Activated T-helper 1 cell treated with anti-CD3 and anti-CD28 coated beads, Interleukin-12 subunit alpha, Interleukin-12 subunit beta, Interleukin-2, Interleukin-4 antibody, amounts not matched to agents 30 ng/mL and 10 ng/mL and 1 ng/mL, durations not matched to agents 14 hours and 24 hours and 36 hours (primary cell): Measurements from ENCODE around the gene BABAM2. TPM values are rescaled to one million over a fixed set of nuclear protein-coding genes. Genes with fewer than 3 reads are reported as not detected.

ENCODE experiments used
- DNase-seq: peaks from one replicate; pipeline ENCODE4 v3.0.0; 2021; ENCODE audit warnings: low spot score
- H3K27ac Mint-ChIP-seq: one replicate; pipeline ENCODE4 v1.8.0; 2021; ENCODE audit warnings: mild to moderate bottlenecking, mixed read lengths
- H3K27me3 Mint-ChIP-seq: one replicate; pipeline ENCODE4 v1.8.0; 2022; ENCODE audit warnings: mild to moderate bottlenecking, moderate library complexity, mixed read lengths; ENCODE audit not compliant: insufficient read depth
- H3K36me3 Mint-ChIP-seq: one replicate; pipeline ENCODE4 v1.8.0; 2021; ENCODE audit warnings: low read depth, mixed read lengths
- H3K4me1 Mint-ChIP-seq: one replicate; pipeline ENCODE4 v1.8.0; 2021; ENCODE audit warnings: low read depth, mixed read lengths
- H3K4me3 Mint-ChIP-seq: one replicate; pipeline ENCODE4 v1.8.0; 2021; ENCODE audit warnings: mild to moderate bottlenecking, moderate library complexity, mixed read lengths
- H3K9me3 Mint-ChIP-seq: one replicate; pipeline ENCODE4 v1.8.0; 2021; ENCODE audit warnings: mixed read lengths
- intact Hi-C: fragments of 100-400 bp; cut with micrococcal nuclease; formaldehyde crosslinking; loops from one replicate; pipeline ENCODE4 v1.15.1; 2024
- total RNA-seq: library from RNA; stranded (reverse); gene quantifications from 2 replicates; pipeline ENCODE4 v1.2.3, GENCODE V29; 2022

The BABAM2 gene
- total RNA-seq = 46.3 and 46.6 TPM in 2 replicates

DNA sequence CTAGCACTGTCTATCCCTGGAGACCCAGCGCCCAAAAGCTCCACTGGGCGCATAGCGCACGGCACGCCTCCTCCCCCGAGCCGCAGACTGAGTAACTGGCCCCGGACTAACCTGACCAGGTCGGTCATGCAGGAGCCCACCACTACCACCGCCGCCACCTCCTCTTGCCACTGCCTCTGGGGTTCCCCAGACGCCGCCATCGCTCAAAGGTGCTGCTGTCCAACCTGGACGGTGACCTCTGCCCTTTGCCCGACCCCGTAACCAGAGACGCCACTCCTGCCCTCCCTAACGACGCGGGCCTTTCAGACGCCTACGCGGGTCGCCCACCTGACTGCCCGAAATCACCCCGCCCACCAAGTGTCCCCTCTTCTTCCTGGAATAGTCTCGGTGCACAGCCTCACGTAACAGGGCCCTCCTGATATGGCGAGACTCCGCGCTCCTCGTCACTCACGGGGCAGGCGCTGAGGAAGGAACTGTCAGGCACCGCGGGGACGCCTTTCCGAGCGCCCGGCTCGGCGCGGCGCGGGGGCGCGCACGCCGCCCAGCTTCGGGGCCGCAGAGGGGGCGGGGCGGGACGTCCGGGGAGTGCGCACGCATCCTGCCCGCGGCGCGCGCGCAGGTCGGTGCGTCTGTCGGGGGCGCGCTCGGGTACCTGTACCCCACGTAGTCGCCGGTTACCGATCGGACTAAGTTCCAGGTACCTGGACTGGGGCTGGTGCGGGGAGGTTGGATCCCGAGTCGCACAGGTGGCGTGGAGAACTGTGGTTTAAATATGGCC is at the start of gene BABAM2, which contains the start of gene RBKS:
BABAM2 (plus strand) TSS at position 584 of the 778 bp plus-strand sequence. CDS start 3,828 bp downstream, outside the sequence.
RBKS (minus strand) TSS at position 242 of the 778 bp plus-strand sequence; CDS start at position 200, 42 bp downstream.
- Mint-ChIP-seq H3K27me3 (no peaks in the 10 kb centered on the region), H3K9me3 (no peaks in the 10 kb centered on the region), H3K4me1 (peaks cover 62% of the 10 kb centered on the region), H3K4me3 (peak within 1 kb of the TSS; percentile 93), H3K27ac (peak within 1 kb of the TSS; percentile 99), H3K36me3 (peaks cover 21% of the 10 kb centered on the region)
- intact Hi-C loops = loop anchor here (1.0 to 5.0 kb wide), 7 partner anchors 12 to 500 kb away; partner anchors contain the start of gene MRPL33
- peak; percentile 88 for DNase-seq

DNA sequence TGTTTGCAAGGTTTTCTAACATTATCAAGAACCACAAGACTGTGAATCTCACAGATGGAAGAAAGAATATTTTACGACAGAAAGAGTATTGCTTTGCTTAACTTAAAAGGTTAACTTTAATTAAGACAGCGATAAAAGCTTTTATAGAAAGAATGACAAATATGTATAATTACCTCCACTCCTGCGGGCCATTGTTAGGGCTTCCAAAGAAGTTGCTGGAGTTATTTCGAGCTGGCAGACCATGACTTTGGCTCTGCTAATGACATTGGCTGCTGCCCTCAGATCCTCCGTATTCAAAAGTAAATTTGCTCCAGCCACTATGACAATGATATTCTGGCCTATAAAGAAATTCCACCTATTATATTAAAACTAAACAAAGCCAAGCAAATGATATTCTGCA is 47.6 kb upstream of the BABAM2 start:
- no peaks in the 10 kb centered on the region for H3K4me1 Mint-ChIP-seq
- no peak for DNase-seq
- intact Hi-C loops = no loop called here
- H3K27me3 Mint-ChIP-seq = peaks cover 2% of the 10 kb centered on the region
- no peaks in the 10 kb centered on the region for H3K9me3 Mint-ChIP-seq
- no peak overlapping the region for H3K4me3 Mint-ChIP-seq
- H3K36me3 Mint-ChIP-seq = no peaks in the 10 kb centered on the region
- no peak overlapping the region for H3K27ac Mint-ChIP-seq

DNA sequence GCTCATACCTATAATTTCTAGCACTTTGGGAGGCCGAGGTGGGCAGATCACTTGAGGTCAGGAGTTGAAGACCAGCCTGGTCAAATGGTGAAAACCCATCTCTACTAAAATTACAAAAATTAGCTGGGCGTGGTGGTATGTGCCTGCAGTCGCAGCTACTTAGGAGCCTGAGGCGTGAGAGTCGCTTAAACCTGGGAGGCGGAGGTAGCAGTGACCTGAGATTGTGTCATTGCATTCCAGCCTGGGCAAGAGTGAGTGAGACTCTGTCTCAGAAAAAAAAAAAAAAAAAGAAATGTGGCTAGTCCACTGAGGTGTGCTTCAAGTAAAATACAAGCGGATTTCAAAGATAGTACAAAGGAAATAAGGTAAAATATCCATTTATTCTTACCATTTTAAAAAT is 46.5 kb upstream of the BABAM2 start:
- H3K4me3 Mint-ChIP-seq = no peak overlapping the region
- intact Hi-C loops = no loop called here
- H3K9me3 Mint-ChIP-seq = no peaks in the 10 kb centered on the region
- H3K27ac Mint-ChIP-seq = no peak overlapping the region
- H3K27me3 Mint-ChIP-seq = peaks cover 2% of the 10 kb centered on the region
- H3K4me1 Mint-ChIP-seq = no peaks in the 10 kb centered on the region
- H3K36me3 Mint-ChIP-seq = no peaks in the 10 kb centered on the region
- no peak for DNase-seq

DNA sequence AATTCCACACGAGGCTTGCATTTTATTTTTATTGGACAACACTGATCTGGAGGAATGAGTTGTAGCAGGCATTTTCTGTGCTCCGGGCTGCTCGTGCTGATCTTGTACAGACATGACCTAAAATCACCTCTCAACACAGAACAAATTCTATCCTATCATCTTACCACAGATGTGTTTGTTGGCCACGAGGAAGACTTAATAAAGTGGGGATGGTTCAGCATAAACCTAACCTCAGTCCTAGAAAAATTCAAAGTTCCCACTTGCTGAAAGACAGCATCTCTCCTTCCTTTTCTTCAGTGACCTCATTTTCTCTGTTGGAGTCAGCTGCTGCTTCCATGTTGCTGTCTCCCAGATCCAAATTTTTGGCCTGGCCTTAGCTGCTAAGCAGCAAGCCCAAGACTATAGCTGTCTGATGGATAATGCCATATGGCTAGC is 45.7 kb upstream of the BABAM2 start:
- Mint-ChIP-seq H3K27me3 (peaks cover 2% of the 10 kb centered on the region), H3K27ac (no peak overlapping the region), H3K36me3 (peaks cover under 1% of the 10 kb centered on the region), H3K4me1 (no peaks in the 10 kb centered on the region), H3K9me3 (no peaks in the 10 kb centered on the region), H3K4me3 (no peak overlapping the region)
- intact Hi-C loops = no loop called here
- no peak for DNase-seq

DNA sequence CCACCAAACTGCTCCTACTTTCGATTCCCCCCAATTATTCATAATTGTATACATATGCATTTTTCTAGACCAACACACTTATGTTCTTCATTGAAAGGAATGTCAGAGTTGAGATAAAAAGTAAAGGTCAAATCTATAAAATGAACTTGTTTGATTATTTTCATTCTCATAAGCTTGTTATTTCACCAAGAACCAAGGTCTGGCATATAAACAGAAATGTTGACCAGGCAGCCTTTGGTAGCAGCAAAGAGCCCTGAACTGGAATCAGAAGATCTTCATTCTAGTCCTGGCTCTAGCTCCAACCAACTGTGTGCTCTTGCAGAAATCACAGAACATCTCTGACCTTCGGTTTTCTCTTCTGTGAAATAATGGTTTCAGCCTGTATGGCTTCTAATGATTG is 43.2 kb upstream of the BABAM2 start:
- H3K27ac Mint-ChIP-seq = no peak overlapping the region

DNA sequence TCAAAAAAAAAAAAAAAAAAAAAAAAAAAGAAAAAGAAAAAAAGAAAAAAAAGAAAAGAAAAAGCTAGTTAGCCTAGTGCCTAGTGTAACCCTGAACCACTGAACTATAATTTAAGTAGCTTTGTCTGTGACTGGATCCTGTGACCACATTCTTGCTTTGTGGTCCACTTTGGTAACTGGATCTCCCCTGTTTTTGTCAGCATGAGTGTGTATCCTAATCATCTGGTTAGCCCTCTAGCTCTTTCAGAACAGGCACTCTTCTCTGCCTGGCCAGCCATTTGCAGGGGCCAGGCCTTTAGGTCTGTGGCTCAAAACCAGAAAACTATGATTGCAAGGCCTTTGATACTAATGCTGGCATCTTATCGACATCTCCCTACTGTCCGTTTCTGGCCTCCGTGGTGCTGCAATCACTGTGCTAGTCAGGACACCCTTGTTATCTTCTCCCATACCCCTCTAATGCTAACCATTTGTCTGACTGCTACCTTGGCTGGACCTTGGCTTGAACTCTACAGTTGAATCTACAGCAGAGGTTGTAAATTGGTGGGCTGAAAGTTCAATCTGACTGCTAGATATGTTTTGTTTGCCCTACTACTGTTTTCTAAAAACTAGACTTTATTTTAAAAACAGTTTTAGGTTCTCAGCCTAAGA is 40.8 kb upstream of the BABAM2 start:
- Mint-ChIP-seq H3K4me3 (no peak overlapping the region), H3K9me3 (no peaks in the 10 kb centered on the region), H3K27ac (no peak overlapping the region), H3K27me3 (no peaks in the 10 kb centered on the region), H3K4me1 (no peaks in the 10 kb centered on the region), H3K36me3 (peaks cover 1% of the 10 kb centered on the region)
- no peak for DNase-seq
- intact Hi-C loops = no loop called here

More for the DNA sequence above, 43.2 kb upstream of the BABAM2 start:
- Mint-ChIP-seq H3K9me3 (no peaks in the 10 kb centered on the region), H3K27me3 (peaks cover 2% of the 10 kb centered on the region), H3K4me1 (no peaks in the 10 kb centered on the region), H3K4me3 (no peak overlapping the region), H3K36me3 (peaks cover 1% of the 10 kb centered on the region)
- intact Hi-C loops = no loop called here
- DNase-seq = no peak

DNA sequence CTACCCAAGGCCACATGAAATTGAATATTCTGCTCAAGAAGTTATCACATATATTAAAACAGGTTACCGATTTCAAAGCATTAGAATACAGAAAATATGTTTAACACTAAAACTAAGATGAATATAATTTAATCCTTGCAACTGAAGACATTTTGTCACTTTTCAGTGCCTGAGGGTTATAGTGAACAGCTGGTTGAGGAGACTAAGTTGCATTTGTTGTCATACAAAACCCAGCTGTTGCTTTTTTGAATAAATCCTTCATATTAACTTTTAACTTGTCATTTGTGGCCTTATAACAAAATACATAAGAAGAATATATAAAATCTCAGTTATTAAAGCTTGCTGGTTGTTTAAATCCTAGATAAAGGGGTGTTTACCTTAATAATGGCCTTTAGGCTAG is 37.8 kb upstream of the BABAM2 start:
- intact Hi-C loops = no loop called here

DNA sequence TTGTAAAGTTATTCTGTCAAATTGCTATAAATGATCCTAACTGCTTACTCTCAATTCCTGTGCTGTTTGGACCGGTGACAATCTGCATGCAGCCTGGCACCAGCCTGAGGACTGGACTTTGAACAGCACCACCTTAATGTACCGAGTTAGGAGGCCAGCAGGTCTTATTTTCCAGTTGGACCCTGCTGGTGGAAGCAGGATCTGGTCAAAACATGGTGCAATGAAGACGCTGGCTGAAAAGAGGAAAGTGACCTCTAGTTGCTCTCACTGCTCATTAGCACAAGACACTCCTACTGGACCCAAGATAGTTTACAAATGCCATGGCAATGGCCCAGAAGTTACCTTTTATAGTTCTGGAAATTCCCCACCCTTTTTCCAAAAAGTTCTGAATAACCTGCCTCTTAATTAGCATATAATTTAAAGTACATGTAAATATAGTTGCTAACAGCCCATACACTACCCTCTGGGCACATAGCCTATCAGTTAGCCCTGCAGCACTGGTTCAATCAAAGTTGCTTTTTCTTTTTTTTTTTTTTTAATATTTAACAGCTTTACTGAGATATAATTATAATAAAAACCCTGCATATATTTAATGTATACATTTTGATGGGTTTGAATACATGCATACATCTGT is 36.2 kb upstream of the BABAM2 start:
- Mint-ChIP-seq H3K9me3 (peaks cover 9% of the 10 kb centered on the region), H3K4me1 (peaks cover 15% of the 10 kb centered on the region), H3K27me3 (no peaks in the 10 kb centered on the region), H3K36me3 (peaks cover 3% of the 10 kb centered on the region), H3K4me3 (no peak overlapping the region), H3K27ac (no peak overlapping the region)
- intact Hi-C loops = no loop called here
- DNase-seq = no peak

More for the DNA sequence above, 37.8 kb upstream of the BABAM2 start:
- Mint-ChIP-seq H3K4me3 (no peak overlapping the region), H3K36me3 (peaks cover 3% of the 10 kb centered on the region), H3K4me1 (peaks cover 12% of the 10 kb centered on the region), H3K27me3 (no peaks in the 10 kb centered on the region), H3K9me3 (peaks cover 6% of the 10 kb centered on the region), H3K27ac (no peak overlapping the region)
- DNase-seq = no peak

DNA sequence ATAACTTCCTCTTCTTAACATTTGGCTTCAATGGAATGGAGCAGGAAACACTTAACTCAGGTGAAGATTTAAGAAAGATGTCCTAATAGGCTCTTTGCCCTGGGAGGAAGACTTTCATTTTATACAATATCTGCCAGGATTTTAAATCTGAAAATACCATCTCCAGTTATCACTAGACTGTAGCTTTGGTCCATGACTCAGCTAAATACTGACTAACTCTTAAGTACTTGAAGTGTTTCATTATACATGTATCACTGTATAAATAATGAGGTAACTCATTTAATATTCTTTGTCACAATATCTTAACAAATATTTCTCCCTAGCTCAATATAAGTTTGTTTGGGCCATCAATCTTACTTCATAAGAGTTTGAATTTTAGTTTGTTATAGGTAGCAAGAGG is 35.1 kb upstream of the BABAM2 start:
- no peak for DNase-seq
- Mint-ChIP-seq H3K9me3 (peaks cover 9% of the 10 kb centered on the region), H3K4me1 (peaks cover 22% of the 10 kb centered on the region), H3K27ac (no peak overlapping the region), H3K4me3 (no peak overlapping the region), H3K36me3 (peaks cover 2% of the 10 kb centered on the region), H3K27me3 (no peaks in the 10 kb centered on the region)
- intact Hi-C loops = loop anchor here (5.0 kb wide), 1 partner anchor 37 kb away; the partner anchor contains the start of genes BABAM2 and RBKS

DNA sequence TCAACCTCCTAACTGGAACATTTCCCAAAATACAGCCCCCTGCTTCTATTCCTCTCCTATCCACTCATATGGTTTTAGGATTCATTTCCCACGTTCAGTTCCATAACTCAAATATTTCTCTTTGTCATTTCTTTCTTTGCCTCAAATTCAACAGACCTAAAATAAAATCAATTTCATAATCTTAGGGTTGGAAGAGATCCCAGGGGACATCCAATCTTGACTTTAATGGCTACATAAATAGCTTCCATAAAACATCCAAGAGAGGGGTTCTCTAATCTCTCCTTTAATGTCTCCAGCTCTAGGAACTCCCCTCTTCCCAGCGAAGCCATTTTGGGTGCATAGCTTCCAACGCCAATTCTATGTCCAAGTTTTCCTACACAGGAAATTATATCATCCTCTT is 34.1 kb upstream of the BABAM2 start:
- no peak overlapping the region for H3K27ac Mint-ChIP-seq
- peaks cover 2% of the 10 kb centered on the region for H3K36me3 Mint-ChIP-seq
- intact Hi-C loops = loop anchor here (5.0 kb wide), 1 partner anchor 36 kb away; the partner anchor contains the start of genes BABAM2 and RBKS
- no peak for DNase-seq
- H3K27me3 Mint-ChIP-seq = no peaks in the 10 kb centered on the region
- H3K4me3 Mint-ChIP-seq = no peak overlapping the region
- H3K4me1 Mint-ChIP-seq = peaks cover 26% of the 10 kb centered on the region
- H3K9me3 Mint-ChIP-seq = peaks cover 9% of the 10 kb centered on the region

DNA sequence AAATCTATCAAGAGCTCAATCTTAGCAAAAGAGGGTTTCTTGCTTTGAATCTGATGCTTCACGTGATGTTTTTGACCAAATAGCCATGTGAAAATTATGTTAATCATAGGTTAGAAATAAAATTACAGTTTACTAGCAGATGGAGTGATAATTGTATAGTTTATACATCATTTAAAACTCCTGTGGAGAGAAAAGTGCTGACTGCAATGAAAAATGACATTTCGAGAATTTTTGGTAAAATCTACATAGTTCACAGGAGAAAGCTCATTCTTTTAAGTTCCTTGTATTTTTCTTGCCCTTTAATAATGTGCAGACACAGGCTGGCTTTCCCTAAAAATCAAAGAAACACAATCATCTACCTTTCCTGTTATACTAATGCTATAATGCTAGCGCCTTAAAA is 33.6 kb upstream of the BABAM2 start:
- Mint-ChIP-seq H3K4me3 (no peak overlapping the region), H3K9me3 (peaks cover 9% of the 10 kb centered on the region), H3K36me3 (peaks cover 2% of the 10 kb centered on the region), H3K27ac (peak overlapping the region; percentile 69), H3K4me1 (peaks cover 26% of the 10 kb centered on the region), H3K27me3 (no peaks in the 10 kb centered on the region)
- DNase-seq = no peak
- intact Hi-C loops = loop anchor here (5.0 kb wide), 1 partner anchor 35 kb away; the partner anchor contains the start of genes BABAM2 and RBKS

DNA sequence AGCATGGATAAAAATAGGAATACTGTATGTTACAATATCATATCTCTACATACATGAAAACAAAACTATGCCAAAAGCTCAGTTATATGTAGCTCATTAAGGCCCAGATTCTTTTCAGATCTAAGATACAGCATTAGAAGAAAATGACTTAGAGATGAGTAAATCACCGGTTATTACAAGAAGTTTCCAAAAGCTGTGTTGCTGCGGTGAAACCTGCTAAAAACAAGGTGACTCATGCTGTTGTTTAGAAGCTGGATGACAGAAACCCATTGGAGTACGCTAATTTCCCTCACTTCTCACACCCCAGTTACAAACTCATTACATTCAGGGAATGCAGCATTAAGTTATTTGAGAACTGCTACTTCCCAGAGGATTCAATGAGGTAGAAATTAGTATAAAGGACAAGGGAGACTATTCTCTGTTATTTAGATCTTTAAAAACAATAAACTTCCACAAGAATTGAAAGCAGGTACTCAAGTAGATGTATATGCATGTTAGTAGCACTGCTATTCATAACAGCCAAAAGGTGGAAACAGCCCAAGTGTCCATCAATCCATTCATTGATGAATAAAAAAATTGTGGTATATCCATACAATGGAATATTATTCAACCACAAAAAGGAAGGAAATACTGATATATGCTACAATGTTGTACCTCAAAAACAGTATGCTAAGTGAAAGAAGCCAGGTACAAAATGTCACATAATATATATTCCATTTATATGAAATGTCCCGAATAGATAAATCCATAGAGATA is 32.9 kb upstream of the BABAM2 start:
- Mint-ChIP-seq H3K4me3 (no peak overlapping the region), H3K27me3 (no peaks in the 10 kb centered on the region), H3K27ac (peak overlapping the region; percentile 69), H3K36me3 (peaks cover 2% of the 10 kb centered on the region), H3K4me1 (peaks cover 26% of the 10 kb centered on the region), H3K9me3 (peaks cover 9% of the 10 kb centered on the region)
- DNase-seq = peak; percentile 2
- intact Hi-C loops = loop anchor here (5.0 kb wide), 1 partner anchor 35 kb away; the partner anchor contains the start of genes BABAM2 and RBKS
